HG03103 (cell line): ENCODE data around the gene ADGRD1.

Source experiments
- ATAC-seq: cut with Tn5 transposase; IDR thresholded peaks from one replicate; pipeline ENCODE4 v1.9.1; 2021; ENCODE audit warnings: low read depth; ENCODE audit not compliant: unreplicated experiment

Gene ADGRD1

GRCh38 chr12:131085816-131086591 is 132.3 kb downstream of the ADGRD1 start:
- ATAC-seq = no peak

GRCh38 chr12:131087302-131087818 is 133.7 kb downstream of the ADGRD1 start:
- ATAC-seq = no peak

DNA sequence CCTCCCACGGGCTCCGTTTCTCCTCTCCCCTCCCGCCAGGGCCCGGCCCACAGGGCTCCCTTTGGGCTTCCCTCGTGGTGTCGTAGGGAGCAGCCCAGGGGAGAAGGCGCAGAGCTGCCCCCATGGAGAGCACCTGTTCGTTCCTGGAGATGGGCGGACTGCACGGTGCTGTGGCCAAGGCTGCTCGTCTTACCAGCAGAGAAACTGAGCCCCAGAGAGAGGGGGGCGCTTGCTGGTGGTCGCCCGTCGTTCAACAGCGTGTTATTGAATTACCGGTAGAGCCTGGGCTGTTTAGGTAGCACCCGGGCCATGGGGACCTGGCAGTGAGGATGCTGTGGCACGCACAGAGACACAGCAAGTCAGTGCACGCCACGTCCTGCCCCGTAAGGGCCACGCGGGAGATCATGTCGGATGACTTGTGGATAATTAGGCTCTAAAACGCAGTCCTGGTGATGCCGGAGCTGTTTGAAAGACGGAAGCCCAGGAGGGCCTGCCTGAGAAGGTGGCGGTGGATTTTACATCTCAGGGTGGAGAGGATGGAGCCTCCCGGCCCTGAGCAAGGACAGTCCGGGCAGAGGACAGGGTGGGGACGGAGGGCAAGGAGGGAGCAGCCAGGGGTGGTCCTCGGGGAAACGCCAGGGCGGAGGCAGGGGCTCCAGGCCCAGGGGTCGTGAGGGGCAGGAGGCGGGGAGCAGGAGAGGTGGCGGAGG is 134.4 kb downstream of the ADGRD1 start:
- ATAC-seq = no peak

DNA sequence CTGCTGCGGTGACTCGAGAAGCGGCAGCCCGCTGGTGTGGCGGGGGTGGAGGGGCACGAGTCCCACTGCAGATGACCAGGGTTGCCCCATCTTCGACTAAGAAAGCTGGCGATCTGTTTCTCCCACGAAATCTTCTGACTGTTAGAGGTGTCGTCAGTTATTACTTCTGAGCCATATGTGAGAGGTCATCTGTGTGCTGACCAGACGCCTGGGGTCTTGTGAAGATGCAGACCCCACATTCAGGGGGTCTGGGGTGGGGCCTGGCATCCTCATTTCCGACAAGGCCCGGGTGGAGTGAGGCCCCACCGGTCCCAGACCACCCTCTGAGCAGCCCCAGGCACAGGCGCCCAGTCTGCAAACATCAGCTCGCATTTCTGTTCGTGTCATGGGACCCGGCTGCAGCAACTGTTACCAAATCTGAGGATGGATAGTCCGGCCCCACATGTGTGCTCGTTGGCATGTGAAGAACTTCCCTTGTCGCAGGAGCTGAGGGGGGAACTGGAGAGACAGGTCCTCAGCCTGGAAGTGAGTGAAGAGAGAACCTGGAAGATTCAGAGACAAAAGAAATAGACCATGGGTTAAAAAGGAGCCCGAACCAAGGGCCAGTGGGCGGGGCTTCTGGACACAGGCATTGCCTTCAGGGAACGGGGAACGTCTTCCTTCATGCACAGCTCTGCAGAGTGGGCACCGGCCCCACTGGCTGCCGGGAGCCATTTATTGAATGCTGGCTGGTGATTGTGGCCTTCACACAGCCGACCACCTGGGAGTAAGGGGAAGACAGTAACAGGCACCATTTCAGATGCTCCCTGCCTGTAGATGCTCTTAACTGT is 135.2 kb downstream of the ADGRD1 start:
- ATAC-seq = no peak

GRCh38 chr12:131089531-131090273 is 136.0 kb downstream of the ADGRD1 start:
- ATAC-seq = no peak

DNA sequence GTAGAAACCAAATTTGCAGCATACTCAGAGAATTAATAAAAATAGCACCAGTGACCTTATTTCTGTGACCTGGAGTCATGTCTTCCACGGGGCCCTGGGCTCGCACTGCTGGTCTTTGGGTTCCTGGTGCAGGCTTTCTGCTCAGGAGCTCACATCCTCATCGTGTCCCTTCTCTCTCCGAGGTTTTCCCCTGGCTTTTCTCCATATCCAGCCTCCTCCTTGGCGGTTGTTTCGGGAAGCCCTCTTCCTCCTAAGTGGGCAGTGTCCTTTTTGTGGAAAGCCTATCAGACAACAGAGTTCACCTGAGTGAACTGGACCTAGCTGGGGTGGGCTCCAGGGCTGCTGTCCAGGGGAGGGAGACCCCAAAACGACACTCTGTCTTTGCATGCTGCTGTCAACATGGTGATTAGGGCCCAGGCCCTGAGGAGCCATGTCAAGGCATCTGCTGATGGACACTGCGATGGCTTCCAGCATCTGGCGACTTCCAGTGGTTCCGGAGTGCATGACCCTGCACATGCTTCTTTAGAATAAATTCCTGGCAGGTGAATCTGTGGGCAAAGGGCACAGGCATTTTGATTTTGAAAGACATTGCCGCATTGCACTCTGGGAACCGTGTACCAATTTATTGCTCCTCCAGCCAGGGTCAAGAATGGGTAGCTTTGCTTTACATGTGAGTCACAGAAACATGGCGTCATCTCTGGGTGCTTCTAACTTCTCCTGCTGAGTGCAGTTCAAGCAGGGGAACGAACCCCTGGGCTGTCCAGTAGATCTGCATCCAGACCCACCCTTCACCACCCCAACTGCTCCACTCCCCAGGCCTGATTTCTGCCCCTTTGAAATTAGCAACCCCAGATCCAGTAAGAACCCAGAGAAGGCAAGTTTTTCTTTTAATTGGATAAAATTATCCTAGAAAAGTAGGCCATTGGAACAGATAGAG is 136.8 kb downstream of the ADGRD1 start:
- ATAC-seq = no peak

DNA sequence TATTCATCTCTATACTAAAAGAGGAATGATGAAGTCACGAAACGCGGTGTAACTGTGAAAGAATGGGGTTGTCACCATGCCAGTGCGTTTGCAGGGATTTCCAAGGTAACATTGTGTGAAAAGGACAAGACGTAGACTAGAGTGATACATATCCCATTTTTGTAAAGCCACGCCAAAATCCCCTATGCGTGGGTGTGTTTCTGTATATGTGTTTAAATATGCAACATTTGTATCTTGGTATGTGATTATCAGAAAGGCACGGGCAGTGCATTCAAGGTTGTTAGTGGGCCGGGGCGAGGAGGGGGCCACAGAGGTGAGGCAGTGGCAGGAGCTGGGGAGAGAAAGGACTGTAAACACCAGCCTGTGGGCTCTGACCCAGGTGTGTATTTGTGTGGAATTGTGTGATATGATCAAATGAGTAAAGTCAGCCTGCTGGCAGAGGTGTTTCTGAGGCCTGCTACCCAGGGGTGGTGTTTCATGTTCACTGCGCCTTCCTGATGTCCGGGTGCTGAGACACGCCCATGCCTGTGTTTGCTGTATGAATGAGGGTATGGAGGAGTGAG is 137.8 kb downstream of the ADGRD1 start:
- no peak for ATAC-seq

- no peak for ATAC-seq
Observed at GRCh38 chr12:131091976-131092691, 138.4 kb downstream of the ADGRD1 start.

DNA sequence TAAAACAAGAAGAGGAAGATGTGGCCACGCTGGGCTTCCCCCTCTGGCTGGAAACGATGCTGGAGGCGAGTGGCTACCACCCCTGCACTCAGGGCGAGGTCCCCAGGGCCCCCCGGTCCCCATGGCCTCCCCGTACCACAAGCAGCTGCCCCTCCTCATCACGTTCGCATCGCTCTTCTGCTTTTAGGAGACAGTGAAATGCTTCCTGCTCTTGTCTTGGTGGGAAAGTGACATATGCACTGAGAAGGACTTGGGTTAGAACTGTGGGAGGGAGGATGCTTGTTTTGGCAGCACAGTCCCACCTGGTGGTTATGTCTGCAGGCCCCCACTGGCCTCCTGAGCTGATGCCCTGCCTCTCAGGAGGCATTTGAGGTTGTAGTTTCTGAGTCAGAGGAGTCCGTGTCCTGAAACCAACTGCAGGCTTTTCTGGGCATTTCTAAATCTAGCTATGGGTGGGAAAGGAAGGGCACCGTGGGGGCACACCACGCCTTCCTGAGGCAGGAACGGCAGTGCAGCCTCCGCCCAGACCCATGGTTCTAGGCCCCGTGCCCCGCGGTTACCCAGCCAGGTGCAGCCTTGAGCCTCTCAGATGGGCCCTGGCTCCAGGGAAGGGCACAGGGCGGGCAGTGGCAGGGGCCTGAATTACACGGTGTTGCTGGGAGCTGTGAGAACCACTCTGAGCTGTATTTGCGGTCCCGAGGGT is 139.3 kb downstream of the ADGRD1 start:
- ATAC-seq = peak; percentile 53

GRCh38 chr12:131093604-131093955 is 139.9 kb downstream of the ADGRD1 start:
- no peak for ATAC-seq

DNA sequence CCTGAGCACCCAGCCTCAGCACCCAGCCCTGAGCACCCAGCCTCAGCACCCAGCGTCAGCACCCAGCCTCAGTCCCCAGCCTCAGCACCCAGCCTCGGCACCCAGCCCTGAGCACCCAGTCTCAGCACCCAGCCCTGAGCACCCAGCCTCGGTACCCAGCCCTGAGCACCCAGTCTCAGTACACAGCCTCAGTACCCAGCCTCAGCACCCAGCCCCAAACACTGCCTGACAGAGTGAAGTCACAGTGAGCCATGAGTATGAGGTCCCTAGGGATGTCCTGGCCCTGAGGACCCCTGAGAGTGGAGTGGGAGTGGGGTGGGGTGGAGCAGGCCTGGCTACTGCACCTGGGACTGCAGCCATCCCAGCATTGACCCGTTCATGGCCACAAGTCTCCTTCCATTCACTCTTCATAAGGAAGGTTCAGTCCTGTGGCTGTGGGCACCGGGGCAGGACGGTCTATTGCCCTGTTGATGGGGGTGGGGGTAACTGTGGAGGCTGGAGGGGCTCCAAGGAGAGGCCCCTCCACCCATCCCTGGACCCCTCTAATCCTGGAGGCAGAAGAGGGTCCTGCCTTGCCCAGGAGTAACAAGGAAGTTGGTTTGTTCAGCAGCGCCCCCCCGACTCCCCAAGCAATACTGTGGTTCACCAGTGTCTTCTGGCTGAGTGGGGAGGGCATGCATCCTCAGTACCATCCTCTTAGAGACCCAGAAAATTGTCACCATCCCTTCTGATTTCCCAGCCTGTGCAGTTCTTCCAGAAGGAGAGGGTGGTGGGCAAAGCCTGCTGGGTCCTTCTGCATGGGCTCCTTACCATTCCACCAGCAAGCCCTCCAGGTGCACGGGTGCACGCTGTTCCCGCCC is 140.5 kb downstream of the ADGRD1 start:
- ATAC-seq = no peak

DNA sequence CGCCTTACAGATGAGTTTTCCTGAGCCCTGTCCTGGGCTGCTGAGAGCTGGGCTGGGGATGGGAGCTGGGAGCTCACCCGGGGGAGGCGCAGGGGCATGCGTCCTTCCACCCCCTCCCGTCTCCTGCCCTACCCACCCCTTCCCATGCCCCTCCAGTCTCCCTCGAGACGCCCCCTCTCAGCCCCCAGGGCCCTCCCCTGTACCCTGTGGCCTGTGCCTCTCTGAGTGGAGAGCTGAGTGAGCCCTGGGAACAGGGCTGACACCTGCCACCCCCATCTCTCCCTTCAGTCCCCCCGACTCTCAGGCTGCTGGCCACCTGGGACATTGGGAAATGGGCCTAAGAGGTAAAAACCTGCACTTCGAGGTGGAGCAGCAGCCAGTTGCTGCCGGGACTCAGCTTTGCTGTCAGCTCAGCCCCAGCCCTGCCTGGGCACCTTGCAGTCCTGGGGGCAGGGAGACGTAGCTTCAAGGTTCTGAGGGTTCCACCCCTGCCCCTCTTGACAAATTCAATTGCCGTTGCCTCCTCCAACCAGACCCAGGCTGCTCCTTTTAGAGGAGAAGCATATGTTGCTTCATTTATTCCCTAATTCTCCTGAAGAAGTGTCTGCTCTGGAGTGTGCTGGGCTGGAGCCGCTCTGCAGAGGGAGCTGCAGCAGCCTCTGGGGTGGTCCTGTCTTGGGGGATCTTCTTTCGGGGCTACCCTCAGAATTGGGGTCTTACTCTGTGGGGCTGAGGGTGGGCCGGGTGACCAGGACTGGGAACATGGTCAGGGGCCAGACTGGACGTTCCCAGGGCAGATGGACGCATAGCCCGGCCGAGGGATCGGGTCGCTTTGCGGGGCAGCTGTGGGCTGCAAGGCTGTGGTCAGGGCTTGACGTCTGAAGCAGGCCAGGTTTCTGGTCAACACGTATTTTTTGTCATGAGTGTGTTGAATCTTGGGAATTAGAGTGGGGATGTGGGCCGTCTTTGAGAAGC is 141.4 kb downstream of the ADGRD1 start:
- no peak for ATAC-seq

- ATAC-seq = no peak
Observed at GRCh38 chr12:131095826-131096680, 142.3 kb downstream of the ADGRD1 start.

GRCh38 chr12:131096681-131097181 is 143.0 kb downstream of the ADGRD1 start:
- no peak for ATAC-seq
